ENCODE measurements around the gene WBP2.

The WBP2 gene

GRCh38 chr17:75845058-75845711 is 9.9 kb downstream of the WBP2 start:
- Histone ChIP-seq H3K4ac (ENCODE audit: low read depth, low read length) (peak overlapping the region; percentile 18), H3K79me2 (ENCODE audit: control insufficient read depth, insufficient read depth, low read length) (no peaks in the 10 kb centered on the region), H3K18ac (ENCODE audit: low read length) (no peak overlapping the region), H3K36me3 (ENCODE audit: control insufficient read depth, insufficient read depth, low read length) (peaks cover 8% of the 10 kb centered on the region), H3K9ac (ENCODE audit: low read length) (peak overlapping the region; percentile 41), H3K4me3 (ENCODE audit: low read length) (no peak overlapping the region), H3K4me1 (ENCODE audit: control insufficient read depth, low read depth, low read length) (peaks cover 7% of the 10 kb centered on the region), H4K5ac (ENCODE audit: low read length) (no peak overlapping the region), H4K8ac (ENCODE audit: low read depth, low read length) (no peak overlapping the region), H3K56ac (ENCODE audit: low read length) (peak overlapping the region; percentile 64), H3K23ac (ENCODE audit: low read length) (no peak overlapping the region), H3K4me2 (ENCODE audit: low read length) (no peak overlapping the region), H2BK5ac (ENCODE audit: low read length) (no peak overlapping the region), H3K79me1 (ENCODE audit: low read length) (no peaks in the 10 kb centered on the region), H2AK5ac (ENCODE audit: low read length) (no peak overlapping the region), H2BK120ac (ENCODE audit: low read depth, low read length) (no peak overlapping the region), H3K27me3 (ENCODE audit: insufficient read depth, low read length, poor library complexity) (no peaks in the 10 kb centered on the region), H2BK15ac (replicated peaks; ENCODE audit: low read depth) (no peak overlapping the region), H3K27ac (ENCODE audit: low read depth, low read length) (no peak overlapping the region)
- DNase-seq: peak; percentile 96
- WGBS (ENCODE audit: extremely low coverage, insufficient coverage, low lambda C conversion rate): no CpG with 5 or more reads among the region's 21 CpGs

GRCh38 chr17:75844530-75845057 is 10.5 kb downstream of the WBP2 start:
- no peak overlapping the region for H2BK5ac ChIP-seq (ENCODE audit: low read length)
- no peak overlapping the region for H3K4me3 ChIP-seq (ENCODE audit: low read length)
- H2BK120ac ChIP-seq (ENCODE audit: low read depth, low read length): no peak overlapping the region
- peak overlapping the region; percentile 64 for H3K56ac ChIP-seq (ENCODE audit: low read length)
- no peak overlapping the region for H2AK5ac ChIP-seq (ENCODE audit: low read length)
- WGBS (ENCODE audit: extremely low coverage, insufficient coverage, low lambda C conversion rate): no CpG with 5 or more reads among the region's 14 CpGs
- H3K4me2 ChIP-seq (ENCODE audit: low read length): no peak overlapping the region
- no peaks in the 10 kb centered on the region for H3K79me2 ChIP-seq (ENCODE audit: control insufficient read depth, insufficient read depth, low read length)
- peaks cover 8% of the 10 kb centered on the region for H3K36me3 ChIP-seq (ENCODE audit: control insufficient read depth, insufficient read depth, low read length)
- H3K27me3 ChIP-seq (ENCODE audit: insufficient read depth, low read length, poor library complexity): no peaks in the 10 kb centered on the region
- peak overlapping the region; percentile 18 for H3K4ac ChIP-seq (ENCODE audit: low read depth, low read length)
- H2BK15ac ChIP-seq (replicated peaks; ENCODE audit: low read depth): no peak overlapping the region
- peaks cover 7% of the 10 kb centered on the region for H3K4me1 ChIP-seq (ENCODE audit: control insufficient read depth, low read depth, low read length)
- no peak overlapping the region for H3K18ac ChIP-seq (ENCODE audit: low read length)
- no peaks in the 10 kb centered on the region for H3K79me1 ChIP-seq (ENCODE audit: low read length)
- H3K9ac ChIP-seq (ENCODE audit: low read length): peak overlapping the region; percentile 41
- H4K5ac ChIP-seq (ENCODE audit: low read length): no peak overlapping the region
- DNase-seq: peak; percentile 66
- no peak overlapping the region for H3K23ac ChIP-seq (ENCODE audit: low read length)
- no peak overlapping the region for H3K27ac ChIP-seq (ENCODE audit: low read depth, low read length)
- H4K8ac ChIP-seq (ENCODE audit: low read depth, low read length): no peak overlapping the region

- H4K8ac ChIP-seq (ENCODE audit: low read depth, low read length): no peak within 1 kb of the TSS
- H4K5ac ChIP-seq (ENCODE audit: low read length): no peak within 1 kb of the TSS
- H3K56ac ChIP-seq (ENCODE audit: low read length): peak within 1 kb of the TSS; percentile 64
- peak within 1 kb of the TSS; percentile 18 for H3K4ac ChIP-seq (ENCODE audit: low read depth, low read length)
- H3K36me3 ChIP-seq (ENCODE audit: control insufficient read depth, insufficient read depth, low read length): peaks cover 6% of the 10 kb centered on the region
- H3K9ac ChIP-seq (ENCODE audit: low read length): peak within 1 kb of the TSS; percentile 41
- H3K4me1 ChIP-seq (ENCODE audit: control insufficient read depth, low read depth, low read length): peaks cover 7% of the 10 kb centered on the region
- no peak within 1 kb of the TSS for H2BK15ac ChIP-seq (replicated peaks; ENCODE audit: low read depth)
- H3K23ac ChIP-seq (ENCODE audit: low read length): no peak within 1 kb of the TSS
- H3K4me2 ChIP-seq (ENCODE audit: low read length): no peak within 1 kb of the TSS
- no peak within 1 kb of the TSS for H3K18ac ChIP-seq (ENCODE audit: low read length)
- no peaks in the 10 kb centered on the region for H3K27me3 ChIP-seq (ENCODE audit: insufficient read depth, low read length, poor library complexity)
- no peak within 1 kb of the TSS for H2AK5ac ChIP-seq (ENCODE audit: low read length)
- DNase-seq: no peak
- H3K79me2 ChIP-seq (ENCODE audit: control insufficient read depth, insufficient read depth, low read length): no peaks in the 10 kb centered on the region
- H3K27ac ChIP-seq (ENCODE audit: low read depth, low read length): no peak within 1 kb of the TSS
- no peak within 1 kb of the TSS for H3K4me3 ChIP-seq (ENCODE audit: low read length)
- H3K79me1 ChIP-seq (ENCODE audit: low read length): no peaks in the 10 kb centered on the region
- no peak within 1 kb of the TSS for H2BK5ac ChIP-seq (ENCODE audit: low read length)
- no peak within 1 kb of the TSS for H2BK120ac ChIP-seq (ENCODE audit: low read depth, low read length)
- no CpG with 5 or more reads among the region's 35 CpGs for WGBS (ENCODE audit: extremely low coverage, insufficient coverage, low lambda C conversion rate)
These were observed 11.3 kb downstream of the WBP2 start, which contains the start of gene UNC13D for GRCh38 chr17:75843577-75844529. Gene UNC13D, minus strand, starts transcription at chr17:75844404. Its CDS starts 67 bp downstream, at chr17:75844337.

- Histone ChIP-seq H3K9ac (ENCODE audit: low read length) (no peak overlapping the region), H3K23ac (ENCODE audit: low read length) (no peak overlapping the region), H3K27me3 (ENCODE audit: insufficient read depth, low read length, poor library complexity) (no peaks in the 10 kb centered on the region), H4K8ac (ENCODE audit: low read depth, low read length) (no peak overlapping the region), H3K27ac (ENCODE audit: low read depth, low read length) (no peak overlapping the region), H3K56ac (ENCODE audit: low read length) (no peak overlapping the region), H2BK15ac (replicated peaks; ENCODE audit: low read depth) (no peak overlapping the region), H3K4me1 (ENCODE audit: control insufficient read depth, low read depth, low read length) (peaks cover 7% of the 10 kb centered on the region), H3K18ac (ENCODE audit: low read length) (no peak overlapping the region), H2AK5ac (ENCODE audit: low read length) (no peak overlapping the region), H3K79me1 (ENCODE audit: low read length) (no peaks in the 10 kb centered on the region), H3K4me3 (ENCODE audit: low read length) (no peak overlapping the region), H3K4ac (ENCODE audit: low read depth, low read length) (no peak overlapping the region), H3K4me2 (ENCODE audit: low read length) (no peak overlapping the region), H4K5ac (ENCODE audit: low read length) (no peak overlapping the region), H3K79me2 (ENCODE audit: control insufficient read depth, insufficient read depth, low read length) (no peaks in the 10 kb centered on the region), H3K36me3 (ENCODE audit: control insufficient read depth, insufficient read depth, low read length) (peaks cover 5% of the 10 kb centered on the region), H2BK120ac (ENCODE audit: low read depth, low read length) (no peak overlapping the region), H2BK5ac (ENCODE audit: low read length) (no peak overlapping the region)
- DNase-seq: no peak
- no CpG with 5 or more reads among the region's 22 CpGs for WGBS (ENCODE audit: extremely low coverage, insufficient coverage, low lambda C conversion rate)
These were observed 12.1 kb downstream of the WBP2 start for GRCh38 chr17:75842963-75843576.

- H2BK15ac ChIP-seq (replicated peaks; ENCODE audit: low read depth): no peak overlapping the region
- no peak overlapping the region for H2BK120ac ChIP-seq (ENCODE audit: low read depth, low read length)
- H3K79me2 ChIP-seq (ENCODE audit: control insufficient read depth, insufficient read depth, low read length): no peaks in the 10 kb centered on the region
- no peak overlapping the region for H3K18ac ChIP-seq (ENCODE audit: low read length)
- no peak for DNase-seq
- H3K56ac ChIP-seq (ENCODE audit: low read length): no peak overlapping the region
- no peak overlapping the region for H3K4me2 ChIP-seq (ENCODE audit: low read length)
- no CpG with 5 or more reads among the region's 18 CpGs for WGBS (ENCODE audit: extremely low coverage, insufficient coverage, low lambda C conversion rate)
- no peak overlapping the region for H3K4ac ChIP-seq (ENCODE audit: low read depth, low read length)
- H2BK5ac ChIP-seq (ENCODE audit: low read length): no peak overlapping the region
- H3K36me3 ChIP-seq (ENCODE audit: control insufficient read depth, insufficient read depth, low read length): peaks cover 3% of the 10 kb centered on the region
- H3K27me3 ChIP-seq (ENCODE audit: insufficient read depth, low read length, poor library complexity): no peaks in the 10 kb centered on the region
- no peak overlapping the region for H3K9ac ChIP-seq (ENCODE audit: low read length)
- H3K4me3 ChIP-seq (ENCODE audit: low read length): no peak overlapping the region
- no peak overlapping the region for H4K8ac ChIP-seq (ENCODE audit: low read depth, low read length)
- peaks cover 7% of the 10 kb centered on the region for H3K4me1 ChIP-seq (ENCODE audit: control insufficient read depth, low read depth, low read length)
- no peak overlapping the region for H4K5ac ChIP-seq (ENCODE audit: low read length)
- no peak overlapping the region for H2AK5ac ChIP-seq (ENCODE audit: low read length)
- H3K23ac ChIP-seq (ENCODE audit: low read length): no peak overlapping the region
- H3K27ac ChIP-seq (ENCODE audit: low read depth, low read length): no peak overlapping the region
- H3K79me1 ChIP-seq (ENCODE audit: low read length): no peaks in the 10 kb centered on the region
These were observed 12.7 kb downstream of the WBP2 start for GRCh38 chr17:75842411-75842810.
